Astrocyte of the cerebellum (primary cell): ENCODE data around the gene EVI5L.

ENCODE experiments used
- DNase-seq: peaks from one replicate; pipeline ENCODE4 v3.0.0-alpha.2; 2011; ENCODE audit warnings: low read depth
- H3K4me3 ChIP-seq: 2 replicates; pipeline ENCODE4 v1.5.1; 2011; ENCODE audit warnings: mild to moderate bottlenecking, low read depth, low read length, moderate library complexity
- CTCF ChIP-seq: IDR thresholded peaks from 2 replicates; pipeline ENCODE4 v1.5.1; 2012; ENCODE audit warnings: low read length, low read depth, moderate library complexity, mild to moderate bottlenecking; ENCODE audit errors: missing control alignments
- in situ Hi-C: cut with HindIII; loops from 2 replicates; pipeline ENCODE4 v1.10.0; 2017; ENCODE audit warnings: low sequenced_read_pairs

Gene EVI5L

GRCh38 chr19:7842661-7843294 is 12.8 kb downstream of the EVI5L start:
- DNase-seq: no peak
- H3K4me3 ChIP-seq: no peak overlapping the region
- in situ Hi-C loops: no loop called here
- TF ChIP-seq CTCF: no peak

- H3K4me3 ChIP-seq: no peak overlapping the region
- no peak for DNase-seq
- in situ Hi-C loops: no loop called here
- no peak for TF ChIP-seq CTCF
Observed at GRCh38 chr19:7843521-7843920, 13.5 kb downstream of the EVI5L start.

GRCh38 chr19:7844405-7844804 is 14.4 kb downstream of the EVI5L start:
- no peak for TF ChIP-seq CTCF
- in situ Hi-C loops: no loop called here
- no peak overlapping the region for H3K4me3 ChIP-seq
- no peak for DNase-seq

GRCh38 chr19:7844951-7845350 is 14.9 kb downstream of the EVI5L start:
- no peak for TF ChIP-seq CTCF
- in situ Hi-C loops: no loop called here
- DNase-seq: no peak
- H3K4me3 ChIP-seq: no peak overlapping the region

- no peak for TF ChIP-seq CTCF
- H3K4me3 ChIP-seq: no peak overlapping the region
- in situ Hi-C loops: no loop called here
- DNase-seq: no peak
Observed at GRCh38 chr19:7845390-7846154, 15.6 kb downstream of the EVI5L start.

- in situ Hi-C loops: no loop called here
- no peak for TF ChIP-seq CTCF
- DNase-seq: no peak
- H3K4me3 ChIP-seq: no peak overlapping the region
Observed at GRCh38 chr19:7846155-7846646, 16.2 kb downstream of the EVI5L start.
